HEK293 (cell line): ENCODE results near the gene GPN3.
"Not testable (repeated sequence)": the region's sequence is repeated elsewhere in the genome, so short reads cannot be mapped to it uniquely, and the experiment has no call there.

ENCODE experiments used
- CTCF ChIA-PET: fragments of 350-600 bp; formaldehyde crosslinking; extraction: SDS; loops from one replicate; lab custom pipeline; 2021; ENCODE audit warnings: antibody characterized with exemption; lab: Yijun Ruan, JAX
- POLR2A ChIA-PET: fragments of 300-600 bp; formaldehyde crosslinking; extraction: SDS; loops from one replicate; lab custom pipeline; 2020; ENCODE audit warnings: antibody characterized with exemption, inconsistent platforms; lab: Yijun Ruan, JAX
- H3K27ac ChIP-seq: fragments of 200-500 bp; sonication (Bioruptor generic); 2 replicates; pipeline ENCODE4 v1.5.1; 2014; ENCODE audit warnings: low read depth, low read length, control low read depth, inconsistent platforms; ENCODE audit errors: extremely low read depth
- H3K36me3 ChIP-seq, 2 experiments: fragments of 200-500 bp in 1 of 2; sonication (Bioruptor generic) in 1 of 2; 1 replicate in 1 of 2; 2 replicates in 1 of 2; pipeline ENCODE4 v1.5.1; 2014 to 2017; ENCODE audit warnings: inconsistent platforms in 2 of 2, low read length in 2 of 2; ENCODE audit not compliant: control insufficient read depth in 2 of 2, insufficient read depth in 1 of 2
- H3K4me1 ChIP-seq: fragments of 200-500 bp; sonication (Bioruptor generic); 2 replicates; pipeline ENCODE4 v1.5.1; 2014; ENCODE audit warnings: mild to moderate bottlenecking, low read length, inconsistent platforms; ENCODE audit not compliant: control insufficient read depth, insufficient read depth
- H3K4me3 ChIP-seq: 2 replicates; pipeline ENCODE4 v1.5.1; 2011; ENCODE audit warnings: low read depth, mild to moderate bottlenecking, control low read depth, low read length, moderate library complexity
- H3K9me3 ChIP-seq: fragments of 200-500 bp; sonication (Bioruptor generic); 2 replicates; pipeline ENCODE4 v1.5.1; 2014; ENCODE audit warnings: low read depth, low read length, inconsistent platforms; ENCODE audit not compliant: control insufficient read depth, insufficient read depth
- IKZF3 ChIP-seq: fragments of 450-650 bp; IDR thresholded peaks from 2 replicates; pipeline ENCODE4 v1.5.0; 2018; ENCODE audit warnings: missing biosample characterization, mild to moderate bottlenecking, missing genetic modification characterization, moderate library complexity
- KLF9 ChIP-seq: fragments of 450-650 bp; formaldehyde crosslinking; IDR thresholded peaks from 2 replicates; pipeline ENCODE4 v1.5.1; 2016; ENCODE audit warnings: missing biosample characterization, missing genetic modification characterization, low read depth
- OVOL3 ChIP-seq: fragments of 450-650 bp; formaldehyde crosslinking; IDR thresholded peaks from 2 replicates; pipeline ENCODE4 v1.5.1; 2016; ENCODE audit warnings: missing biosample characterization, missing genetic modification characterization
- SCRT2 ChIP-seq: fragments of 450-650 bp; formaldehyde crosslinking; IDR thresholded peaks from 2 replicates; pipeline ENCODE4 v1.5.1; 2016; ENCODE audit warnings: missing biosample characterization, missing genetic modification characterization
- ZNF121 ChIP-seq: fragments of 450-650 bp; formaldehyde crosslinking; IDR thresholded peaks from 2 replicates; pipeline ENCODE4 v1.5.1; 2016; ENCODE audit warnings: missing biosample characterization, missing genetic modification characterization
- ZNF239 ChIP-seq: fragments of 450-650 bp; formaldehyde crosslinking; IDR thresholded peaks from 2 replicates; pipeline ENCODE4 v1.5.1; 2016; ENCODE audit warnings: missing biosample characterization, missing genetic modification characterization
- ZNF26 ChIP-seq: fragments of 450-650 bp; formaldehyde crosslinking; IDR thresholded peaks from 2 replicates; pipeline ENCODE4 v1.5.1; 2016; ENCODE audit warnings: missing biosample characterization, missing genetic modification characterization
- ZNF311 ChIP-seq: fragments of 450-650 bp; formaldehyde crosslinking; IDR thresholded peaks from 2 replicates; pipeline ENCODE4 v1.5.1; 2017; ENCODE audit warnings: missing biosample characterization, missing genetic modification characterization, borderline replicate concordance
- ZNF335 ChIP-seq: fragments of 450-650 bp; formaldehyde crosslinking; conservative IDR thresholded peaks from 2 replicates; pipeline ENCODE4 v1.5.1; 2016; ENCODE audit warnings: missing biosample characterization, missing genetic modification characterization
- ZNF350 ChIP-seq: fragments of 450-650 bp; formaldehyde crosslinking; IDR thresholded peaks from 2 replicates; pipeline ENCODE4 v1.5.0; 2017; ENCODE audit warnings: missing biosample characterization, mild to moderate bottlenecking, missing genetic modification characterization
- ZNF433 ChIP-seq: fragments of 450-650 bp; formaldehyde crosslinking; IDR thresholded peaks from 2 replicates; pipeline ENCODE4 v1.5.1; 2016; ENCODE audit warnings: missing biosample characterization, missing genetic modification characterization, low read depth
- ZNF561 ChIP-seq: fragments of 450-650 bp; IDR thresholded peaks from 2 replicates; pipeline ENCODE4 v1.5.1; 2018; ENCODE audit warnings: missing biosample characterization, missing genetic modification characterization, borderline replicate concordance
- ZNF600 ChIP-seq: fragments of 450-650 bp; formaldehyde crosslinking; IDR thresholded peaks from 2 replicates; pipeline ENCODE4 v1.5.1; 2016; ENCODE audit warnings: missing biosample characterization, missing genetic modification characterization
- ZNF664 ChIP-seq: fragments of 450-650 bp; formaldehyde crosslinking; IDR thresholded peaks from 2 replicates; pipeline ENCODE4 v1.5.1; 2016; ENCODE audit warnings: missing biosample characterization, missing genetic modification characterization
- TF ChIP-seq, protein P1 (sequence below): fragments of 450-650 bp; formaldehyde crosslinking; IDR thresholded peaks from 2 replicates; pipeline ENCODE4 v1.5.1; 2017; ENCODE audit warnings: missing biosample characterization, missing genetic modification characterization

GPN3 gene

DNA sequence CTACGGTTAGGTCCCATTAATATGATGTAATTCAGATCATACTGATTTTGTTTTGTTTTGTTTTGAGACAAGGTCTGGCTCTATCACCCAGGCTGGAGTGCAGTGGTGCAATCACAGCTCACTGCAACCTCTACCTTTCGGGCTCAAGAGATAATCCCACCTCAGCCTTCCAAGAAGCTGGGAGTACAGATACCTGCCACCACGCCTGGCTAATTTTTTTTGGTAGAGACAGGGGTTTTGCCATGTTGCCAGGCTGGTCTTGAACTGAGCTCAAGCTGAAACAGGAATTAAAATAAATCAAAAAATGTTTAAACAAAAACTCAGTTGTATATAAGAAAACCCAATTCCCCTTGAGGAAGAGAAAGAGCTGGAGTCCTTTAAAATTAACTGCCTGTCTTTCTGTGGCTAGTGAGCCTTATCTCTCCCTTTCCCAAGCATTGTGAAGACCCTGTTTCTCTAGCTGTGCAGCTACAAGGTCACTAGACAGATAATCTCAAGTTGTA is 46.8 kb downstream of the GPN3 start:
- TF ChIP-seq, protein P1, sequence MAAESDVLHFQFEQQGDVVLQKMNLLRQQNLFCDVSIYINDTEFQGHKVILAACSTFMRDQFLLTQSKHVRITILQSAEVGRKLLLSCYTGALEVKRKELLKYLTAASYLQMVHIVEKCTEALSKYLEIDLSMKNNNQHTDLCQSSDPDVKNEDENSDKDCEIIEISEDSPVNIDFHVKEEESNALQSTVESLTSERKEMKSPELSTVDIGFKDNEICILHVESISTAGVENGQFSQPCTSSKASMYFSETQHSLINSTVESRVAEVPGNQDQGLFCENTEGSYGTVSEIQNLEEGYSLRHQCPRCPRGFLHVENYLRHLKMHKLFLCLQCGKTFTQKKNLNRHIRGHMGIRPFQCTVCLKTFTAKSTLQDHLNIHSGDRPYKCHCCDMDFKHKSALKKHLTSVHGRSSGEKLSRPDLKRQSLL (tag by site-specific recombination): peak; percentile 80
- TF ChIP-seq ZNF600 (tag by site-specific recombination): no peak
- no peak overlapping the region for H3K27ac ChIP-seq
- no peak overlapping the region for H3K4me3 ChIP-seq
- ChIA-PET POLR2A (interaction anchor here (0.6 kb wide), 1 partner anchor 378 kb away, joined by 4 read pairs; no protein-coding TSS in a partner anchor), CTCF (interaction anchor here (3.6 kb wide), 1 partner anchor 10 kb away, joined by 28 read pairs; no protein-coding TSS in a partner anchor)
- no peaks in the 10 kb centered on the region for H3K36me3 ChIP-seq
- no peaks in the 10 kb centered on the region for H3K9me3 ChIP-seq
- no peaks in the 10 kb centered on the region for H3K4me1 ChIP-seq

DNA sequence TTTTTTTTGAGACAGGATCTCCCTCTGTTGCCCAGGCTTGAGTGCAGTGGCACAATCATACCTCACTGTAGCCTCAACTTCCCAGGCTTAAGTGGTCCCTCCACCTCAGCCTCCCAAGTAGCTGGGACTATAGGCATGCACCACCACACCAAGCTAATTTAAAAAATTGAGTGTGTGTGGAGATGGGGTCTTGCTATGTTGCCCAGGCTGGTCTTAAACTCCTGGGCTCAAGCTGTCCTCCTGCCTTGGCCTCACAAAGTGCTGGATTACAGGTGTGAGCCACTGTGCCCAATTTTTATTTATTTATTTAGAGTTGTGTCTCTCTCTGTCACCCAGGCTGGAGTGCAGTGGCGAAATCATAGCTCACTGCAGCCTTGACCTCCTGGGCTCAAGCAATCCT is 47.4 kb downstream of the GPN3 start:
- H3K9me3 ChIP-seq, H3K4me3 ChIP-seq, H3K4me1 ChIP-seq, H3K36me3 ChIP-seq, H3K27ac ChIP-seq: not testable (repeated sequence)
- TF ChIP-seq ZNF121: peak; percentile 97
- ChIA-PET POLR2A (interaction anchor here (0.6 kb wide), 1 partner anchor 377 kb away, joined by 4 read pairs; no protein-coding TSS in a partner anchor), CTCF (interaction anchor here (3.6 kb wide), 1 partner anchor 11 kb away, joined by 28 read pairs; no protein-coding TSS in a partner anchor)

GRCh38 chr12:110417113-110417512 is 50.9 kb downstream of the GPN3 start:
- H3K27ac ChIP-seq, H3K4me3 ChIP-seq, H3K9me3 ChIP-seq, POLR2A ChIA-PET, H3K4me1 ChIP-seq, H3K36me3 ChIP-seq: not testable (repeated sequence)
- CTCF ChIA-PET: interaction anchor here (0.6 to 1.0 kb wide), 2 partner anchors 14 to 16 kb away, joined by 3 to 4 read pairs; no protein-coding TSS in a partner anchor

DNA sequence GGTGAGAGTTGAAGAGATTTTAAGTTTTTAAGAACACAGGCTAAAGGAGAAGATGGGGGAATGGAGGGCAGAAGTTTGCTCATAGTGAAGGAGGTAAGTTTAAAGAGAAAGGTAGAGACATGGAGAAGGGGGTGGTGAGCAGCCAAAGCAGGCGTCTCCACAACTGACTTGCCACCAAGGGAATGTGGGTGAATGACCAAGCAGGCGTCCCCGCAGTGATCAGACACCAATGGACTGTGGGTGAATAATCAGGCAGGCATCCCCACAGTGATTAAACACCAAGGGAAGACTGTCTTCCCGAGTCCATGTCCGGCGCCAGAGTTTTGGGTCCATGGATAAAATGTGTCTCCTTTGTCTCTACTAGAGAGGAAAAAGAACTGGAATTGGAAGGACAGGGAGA is 58.0 kb downstream of the GPN3 start:
- CTCF ChIA-PET, H3K4me3 ChIP-seq, H3K9me3 ChIP-seq, H3K27ac ChIP-seq, POLR2A ChIA-PET, H3K36me3 ChIP-seq, H3K4me1 ChIP-seq: not testable (repeated sequence)

DNA sequence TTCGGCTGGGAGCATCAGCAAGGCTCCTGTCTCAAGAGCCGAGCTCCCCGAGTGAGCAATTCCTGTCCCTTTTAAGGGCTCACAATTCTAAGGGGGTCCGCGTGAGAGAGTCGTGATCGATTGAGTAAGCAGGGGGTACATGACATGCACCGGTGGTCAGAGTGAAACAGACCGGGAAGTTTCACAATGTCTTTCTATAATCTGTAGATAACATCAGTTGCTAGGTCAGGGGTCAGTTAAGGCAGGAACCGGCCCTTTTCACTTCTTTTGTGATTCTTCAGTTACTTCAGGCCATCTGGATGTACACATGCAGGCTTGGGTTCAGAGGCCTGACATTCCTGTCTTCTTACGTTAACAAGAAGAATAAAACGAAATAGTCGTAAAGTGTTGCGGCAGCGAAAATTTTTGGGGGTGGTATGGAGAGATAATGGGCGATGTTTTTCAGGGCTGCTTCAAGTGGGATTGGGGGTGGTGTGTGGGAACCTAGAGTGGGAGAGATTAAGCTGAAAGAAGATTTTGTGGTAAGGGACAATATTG is 62.9 kb downstream of the GPN3 start:
- H3K4me3 ChIP-seq, POLR2A ChIA-PET, CTCF ChIA-PET, H3K27ac ChIP-seq, H3K9me3 ChIP-seq, H3K4me1 ChIP-seq: not testable (repeated sequence)
- H3K36me3 ChIP-seq: peaks cover 9 to 13% of the 10 kb centered on the region in 2 experiments; a peak in 2 of 3 replicates

DNA sequence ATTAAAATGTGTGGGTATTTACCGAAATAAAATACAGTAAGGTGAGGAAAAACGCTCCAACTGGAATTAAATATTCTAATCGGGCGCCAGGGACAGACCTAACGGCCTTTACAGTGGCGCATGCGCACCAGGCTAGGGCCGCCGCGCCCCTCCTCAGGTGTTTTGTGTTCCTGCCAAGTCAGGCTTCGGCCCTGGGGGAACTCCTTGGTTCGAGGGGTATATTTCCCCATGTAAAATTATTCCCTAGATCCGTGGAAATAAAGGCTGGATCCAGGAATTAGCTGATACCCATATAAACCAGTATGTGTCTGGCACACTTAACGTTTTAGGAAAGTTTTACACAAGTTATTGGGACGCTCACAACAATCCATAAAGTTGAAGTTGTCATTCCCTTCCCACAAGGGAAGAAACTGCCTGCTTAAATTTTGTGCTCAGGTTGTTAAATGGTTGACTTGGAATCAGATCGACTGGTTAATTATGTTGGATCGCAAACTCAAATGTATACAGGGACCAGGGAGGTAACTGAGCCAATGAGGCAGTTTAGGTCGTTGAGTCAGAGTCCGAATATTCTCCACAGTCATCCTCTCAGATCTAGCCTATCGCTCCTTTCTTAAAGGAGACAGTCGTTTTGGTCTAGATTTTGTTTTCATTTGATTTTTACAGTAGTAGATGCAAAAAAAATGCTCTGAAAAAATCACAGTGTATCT is 63.9 kb downstream of the GPN3 start:
- Histone ChIP-seq H3K36me3 (peaks cover 9 to 21% of the 10 kb centered on the region in 2 experiments; a peak in 2 of 3 replicates), H3K4me3 (peak overlapping the region; percentile 87), H3K9me3 (no peaks in the 10 kb centered on the region), H3K27ac (peak overlapping the region; percentile 92), H3K4me1 (0 out of 2 replicates have a peak, but pooled peaks cover 4% of the 10 kb centered on the region)
- ChIA-PET CTCF (interaction anchor here (0.6 to 1.8 kb wide), 2 partner anchors 27 kb away, joined by 6 to 7 read pairs; no protein-coding TSS in a partner anchor), POLR2A (interaction anchor here (1.9 kb wide), 1 partner anchor 27 kb away, joined by 7 read pairs; no protein-coding TSS in a partner anchor)
- TF ChIP-seq OVOL3 (tag by site-specific recombination): no peak
- no peak for TF ChIP-seq ZNF350 (tag by site-specific recombination)
- TF ChIP-seq ZNF335 (tag by site-specific recombination): peak; percentile 16; the same call in 1 of the 2 replicates
- no peak for TF ChIP-seq ZNF600 (tag by site-specific recombination)
- no peak for TF ChIP-seq ZNF561 (tag by site-specific recombination)
- TF ChIP-seq ZNF664: no peak
- no peak for TF ChIP-seq ZNF239 (tag by site-specific recombination)
- TF ChIP-seq KLF9 (tag by site-specific recombination): peak; percentile 2; the same call in 1 of the 2 replicates
- no peak for TF ChIP-seq ZNF26
- TF ChIP-seq IKZF3: peak; percentile 64; the same call in 1 of the 2 replicates
- no peak for TF ChIP-seq ZNF433 (tag by site-specific recombination)
- TF ChIP-seq SCRT2 (tag by site-specific recombination): peak; percentile 81
- no peak for TF ChIP-seq ZNF311 (tag by site-specific recombination)
